HG03159 (cell line): ENCODE data around the gene RGR.

Source experiments
- ATAC-seq: cut with Tn5 transposase; IDR thresholded peaks from one replicate; pipeline ENCODE4 v1.9.1; 2021; ENCODE audit warnings: mild to moderate bottlenecking, moderate library complexity; ENCODE audit not compliant: unreplicated experiment

The RGR gene

GRCh38 chr10:84293171-84293570, 48.3 kb downstream of the RGR start:
- no peak for ATAC-seq

GRCh38 chr10:84293574-84294016, 48.7 kb downstream of the RGR start:
- no peak for ATAC-seq

GRCh38 chr10:84294766-84295447, 50.1 kb downstream of the RGR start:
- ATAC-seq: peak; percentile 81

- ATAC-seq: no peak
These were observed 51.5 kb downstream of the RGR start for GRCh38 chr10:84296091-84296981.

GRCh38 chr10:84298057-84298456, 53.2 kb downstream of the RGR start:
- no peak for ATAC-seq

GRCh38 chr10:84302223-84302622, 57.4 kb downstream of the RGR start:
- ATAC-seq: no peak

- no peak for ATAC-seq
These were observed 62.0 kb downstream of the RGR start for GRCh38 chr10:84306751-84307384.

GRCh38 chr10:84308021-84308420, 63.2 kb downstream of the RGR start:
- ATAC-seq: no peak

GRCh38 chr10:84308481-84309304, 63.8 kb downstream of the RGR start:
- ATAC-seq: no peak
